T-helper 2 cell (primary cell): ENCODE data around the gene PRKAG2.

Experiments used
- DNase-seq, 5 experiments: peaks; one replicate each; pipeline versions ENCODE4 v3.0.0 to v3.0.0-alpha.2; 2012 to 2022

PRKAG2 gene

DNA sequence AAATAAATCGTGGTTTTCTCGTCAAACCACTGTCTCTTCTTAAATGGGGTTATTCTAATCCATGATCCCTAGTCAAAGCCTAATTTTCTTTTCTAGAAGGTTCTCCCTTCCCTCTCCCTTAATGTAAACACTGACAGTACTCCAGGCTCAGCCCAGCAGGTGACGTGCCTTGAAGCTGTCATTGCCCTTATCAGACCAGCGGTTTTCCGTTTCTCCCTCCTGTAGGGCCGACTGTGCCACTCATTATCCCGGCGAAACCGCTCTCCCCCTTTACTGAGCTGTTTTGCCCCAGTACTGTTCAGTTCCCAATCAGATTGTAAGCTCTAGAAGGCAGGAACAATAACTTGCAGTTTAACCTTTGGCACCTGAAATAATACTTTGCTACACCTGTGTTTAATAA, 203.7 kb downstream of the PRKAG2 start:
- no peak for DNase-seq

DNA sequence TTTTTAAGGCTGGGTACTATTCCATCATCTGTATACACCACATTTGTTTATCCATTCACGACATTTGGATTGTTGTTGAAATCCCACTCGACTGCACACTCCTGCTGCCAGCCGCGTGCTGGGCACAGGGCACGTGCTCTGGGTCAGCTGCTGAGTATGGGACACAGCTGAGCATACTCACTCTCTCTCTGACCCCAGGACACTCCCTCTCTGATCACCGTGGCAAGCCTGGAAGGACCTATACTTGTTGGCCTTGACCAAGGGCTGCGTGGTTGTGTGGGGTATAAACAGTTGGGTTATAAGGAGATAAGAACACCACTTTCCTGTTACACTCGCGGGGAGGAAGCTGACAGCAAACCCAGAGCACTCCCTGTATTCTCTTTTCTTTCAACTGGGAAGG, 204.2 kb downstream of the PRKAG2 start:
- no peak for DNase-seq

DNA sequence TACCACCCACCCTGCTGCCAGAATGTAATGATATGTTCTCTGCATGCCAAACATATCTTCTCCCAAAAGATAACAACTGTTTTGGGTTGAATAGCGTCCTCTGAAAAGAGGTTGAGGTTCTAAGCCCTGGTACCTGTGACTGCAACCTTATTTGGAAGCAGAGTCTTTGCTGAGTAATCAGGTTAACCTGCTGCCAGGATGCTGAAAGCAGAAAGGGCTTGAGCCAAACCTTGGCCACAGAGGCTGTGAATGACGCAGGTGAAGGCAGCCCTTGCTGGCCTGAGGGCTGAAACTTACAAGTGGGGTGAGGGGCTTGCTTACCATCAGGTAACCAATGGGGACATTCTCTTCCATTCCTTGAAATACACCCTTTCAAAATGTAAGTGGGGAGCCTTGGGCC, 205.4 kb downstream of the PRKAG2 start:
- DNase-seq, result no peak

DNA sequence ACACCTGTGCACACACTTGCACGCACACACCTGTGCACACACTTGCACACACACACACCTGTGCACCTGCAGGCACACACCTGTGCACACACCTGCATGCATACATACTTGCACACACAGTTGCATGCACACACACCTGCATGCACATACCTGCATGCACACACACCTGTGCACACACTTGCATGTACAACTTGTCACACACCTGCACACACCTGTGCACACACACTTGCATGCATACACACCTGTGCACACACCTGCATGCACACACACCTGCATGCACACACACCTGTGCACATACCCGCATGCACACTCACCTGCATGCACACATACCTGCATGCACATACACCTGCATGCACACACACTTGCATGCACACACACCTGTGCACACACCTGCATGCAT, 207.2 kb downstream of the PRKAG2 start:
- no peak for DNase-seq

DNA sequence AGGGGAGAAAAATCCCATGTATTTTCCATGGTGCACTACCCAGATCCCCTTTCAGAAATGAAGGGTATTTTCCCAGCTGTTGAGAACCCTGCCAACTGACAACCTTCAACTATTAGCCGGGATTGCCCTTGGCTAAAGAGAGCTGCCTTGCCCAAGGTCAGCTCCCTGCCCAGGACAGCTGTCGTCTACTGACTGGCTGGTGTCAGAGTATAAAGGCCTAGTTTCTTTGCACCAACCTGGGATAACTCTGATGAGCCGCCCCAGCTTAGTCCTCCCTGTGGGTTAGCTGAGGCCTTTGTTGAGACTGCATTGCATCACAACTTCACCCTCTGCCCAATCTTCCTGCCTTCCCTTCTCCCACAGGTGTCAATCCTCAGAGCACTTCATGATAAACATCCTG, 210.0 kb downstream of the PRKAG2 start:
- DNase-seq, result no peak

DNA sequence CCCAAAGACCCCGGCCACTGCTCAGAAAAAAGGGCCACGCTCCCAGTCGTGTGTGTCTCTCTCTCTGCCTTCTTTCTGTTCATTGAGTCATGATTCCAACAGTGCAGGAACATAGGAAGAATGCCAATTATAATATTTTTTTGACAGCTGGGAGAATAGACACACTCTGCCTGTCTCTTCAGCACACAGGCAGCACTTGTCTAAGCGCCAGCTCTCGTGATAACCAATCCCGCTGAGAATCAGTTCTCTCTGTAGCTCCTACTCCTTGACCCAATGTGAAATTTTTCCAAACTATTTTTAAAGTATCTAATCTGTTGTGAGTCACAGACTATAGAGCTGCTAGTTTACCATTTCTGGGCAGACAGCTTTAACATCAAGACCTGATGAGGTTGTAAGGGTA, 211.5 kb downstream of the PRKAG2 start:
- no peak for DNase-seq

DNA sequence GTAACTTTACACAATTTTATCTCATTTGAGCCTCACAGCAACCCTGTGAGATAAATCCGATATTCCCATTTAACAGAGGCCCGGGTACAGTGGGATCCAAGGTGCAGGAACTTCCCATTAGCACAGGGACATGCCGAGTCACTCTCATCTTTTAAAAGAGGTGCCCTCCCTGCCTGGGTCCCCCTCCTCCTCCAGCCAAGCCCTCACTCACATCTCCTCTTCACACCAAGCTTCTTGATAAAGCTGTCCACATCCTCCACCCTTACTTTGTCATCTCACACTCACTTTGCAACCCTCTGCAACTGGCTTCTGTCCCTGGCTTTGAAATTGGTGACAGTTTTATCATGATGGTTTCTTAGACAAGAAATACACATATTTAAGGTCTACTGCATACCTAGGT, 212.6 kb downstream of the PRKAG2 start:
- no peak for DNase-seq

DNA sequence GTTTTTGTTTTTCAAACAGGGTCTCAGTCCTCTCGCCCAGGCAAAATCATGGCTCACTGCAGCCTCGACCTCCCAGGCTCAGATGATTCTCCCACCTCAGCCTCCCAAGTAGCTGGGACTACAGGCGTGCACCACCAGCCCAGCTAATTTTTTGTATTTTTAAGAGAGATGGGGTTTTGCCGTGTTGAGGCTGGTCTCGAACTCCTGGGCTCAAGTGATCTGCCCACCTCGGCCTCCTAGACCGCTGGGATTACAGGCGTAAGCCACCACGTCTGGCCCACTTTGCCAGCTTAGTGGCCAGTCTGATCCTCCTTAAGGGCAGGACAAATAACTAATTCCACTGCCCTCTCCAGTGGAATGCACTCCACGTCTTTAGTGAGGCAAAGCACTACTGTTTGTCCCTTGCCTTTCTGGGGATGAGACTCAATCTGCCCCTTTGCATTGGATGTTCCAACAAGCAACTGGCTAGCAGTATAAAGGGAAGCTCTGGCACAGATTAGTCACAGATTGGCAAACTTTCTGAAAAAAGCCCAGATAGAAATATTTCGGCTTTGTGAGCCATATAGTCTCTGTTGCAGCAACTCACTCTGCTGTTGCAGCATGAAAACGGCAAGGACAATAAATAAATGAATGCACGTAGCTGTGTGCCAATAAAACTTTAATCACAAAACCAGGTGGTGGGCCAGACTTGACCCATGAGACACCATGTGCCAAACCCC, 213.4 kb downstream of the PRKAG2 start:
- DNase-seq, result no peak

DNA sequence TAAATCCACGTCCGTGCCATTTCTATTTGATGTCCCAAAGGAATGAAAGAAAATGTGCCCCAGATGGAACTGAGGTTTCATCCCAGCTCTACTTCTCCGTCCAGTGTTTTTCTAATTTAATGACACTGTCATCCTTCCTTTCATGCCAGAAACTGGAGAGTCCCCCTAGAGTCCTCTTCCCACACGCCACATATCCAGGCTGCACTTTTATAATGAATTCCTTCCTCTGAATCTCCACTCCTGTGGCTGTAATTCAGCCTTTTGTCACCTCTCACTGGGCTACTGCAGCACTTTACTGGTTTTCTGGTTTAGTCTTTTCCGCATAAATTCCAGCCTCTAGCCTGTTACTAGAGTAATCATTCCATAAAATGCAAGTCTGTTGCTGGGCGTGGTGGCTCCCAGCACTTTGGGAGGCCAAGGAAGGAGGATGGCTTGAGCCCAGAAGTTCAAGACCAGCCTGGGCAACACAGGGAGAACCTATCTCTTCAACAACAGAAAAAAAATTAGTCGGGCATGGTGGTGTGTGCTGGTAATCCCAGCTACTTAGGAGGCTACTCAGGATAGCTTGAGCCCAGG, 214.6 kb downstream of the PRKAG2 start:
- DNase-seq, result no peak

DNA sequence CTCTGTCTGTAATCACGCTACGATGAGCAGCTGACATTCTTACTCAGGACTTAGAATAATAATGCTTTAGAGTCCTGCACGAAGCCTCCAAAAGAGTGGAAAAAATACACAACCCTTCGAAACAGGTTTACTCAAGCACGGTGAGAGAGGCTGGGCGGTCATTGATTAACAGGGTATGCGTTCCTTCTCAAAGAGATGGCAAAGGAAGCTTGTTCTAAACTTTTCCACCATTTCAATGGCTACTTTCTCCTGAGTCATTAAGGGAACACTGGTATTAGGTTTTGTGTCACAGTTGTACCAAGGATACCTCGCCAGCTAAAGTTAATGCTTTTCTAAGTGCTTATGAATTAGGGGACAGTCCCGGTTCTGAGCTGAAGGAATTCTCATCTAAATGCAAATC, 215.3 kb downstream of the PRKAG2 start:
- DNase-seq, result no peak

DNA sequence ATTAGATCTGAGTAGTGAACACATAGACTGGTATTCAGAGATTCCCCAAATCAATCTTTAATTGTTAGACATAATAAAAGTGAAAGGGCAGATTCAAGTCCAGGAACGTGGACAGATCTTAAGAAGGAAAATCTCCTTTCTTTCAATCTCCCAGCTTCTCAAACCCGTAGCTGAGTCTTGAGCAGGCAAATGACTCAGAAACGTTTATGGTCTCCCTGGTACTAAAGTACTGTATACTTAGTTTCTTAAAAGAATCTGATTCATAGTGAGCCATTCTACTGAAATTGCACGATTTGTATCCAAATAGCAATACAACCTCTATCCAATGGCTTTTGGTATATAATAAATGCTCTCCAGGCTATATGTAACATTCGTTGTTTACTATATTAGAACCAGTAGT, 216.8 kb downstream of the PRKAG2 start:
- no peak for DNase-seq

DNA sequence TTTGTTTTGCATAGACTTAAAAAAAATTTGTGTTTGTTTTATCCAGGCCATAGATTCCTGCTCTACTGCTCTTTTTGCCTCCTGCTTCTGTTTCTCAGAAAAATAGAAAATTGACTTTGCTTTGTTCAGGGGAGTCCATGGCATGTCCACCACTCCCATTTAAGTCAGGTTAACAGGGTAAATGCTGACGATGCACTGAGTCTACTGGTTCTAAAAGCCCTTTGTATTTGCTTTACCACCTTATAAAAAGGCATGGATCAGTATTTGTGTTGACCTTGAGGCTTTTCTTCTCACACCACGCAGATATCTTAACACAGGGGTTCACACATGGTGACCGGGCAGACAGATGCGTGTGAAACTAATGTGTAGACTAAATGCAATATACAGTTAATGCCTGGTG, 217.7 kb downstream of the PRKAG2 start:
- DNase-seq, result no peak

DNA sequence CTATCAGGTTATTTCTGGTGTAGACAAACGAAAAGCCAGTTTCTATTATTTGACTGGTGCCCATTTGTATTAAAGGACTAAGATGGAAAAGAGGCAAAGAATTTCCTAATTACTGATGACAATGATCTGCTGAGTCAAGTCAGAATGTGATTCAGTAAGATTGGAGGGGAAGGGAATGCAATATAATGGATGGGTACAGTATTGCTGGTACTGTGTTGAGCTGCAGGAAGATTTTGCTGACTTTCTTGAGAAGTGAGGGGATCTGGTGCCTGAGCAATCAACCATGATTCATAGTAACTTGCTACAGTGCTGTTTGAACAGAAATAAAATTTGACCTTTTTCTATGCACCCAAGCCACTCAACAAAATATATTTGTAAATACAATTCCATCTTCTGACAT, 218.1 kb downstream of the PRKAG2 start:
- no peak for DNase-seq

DNA sequence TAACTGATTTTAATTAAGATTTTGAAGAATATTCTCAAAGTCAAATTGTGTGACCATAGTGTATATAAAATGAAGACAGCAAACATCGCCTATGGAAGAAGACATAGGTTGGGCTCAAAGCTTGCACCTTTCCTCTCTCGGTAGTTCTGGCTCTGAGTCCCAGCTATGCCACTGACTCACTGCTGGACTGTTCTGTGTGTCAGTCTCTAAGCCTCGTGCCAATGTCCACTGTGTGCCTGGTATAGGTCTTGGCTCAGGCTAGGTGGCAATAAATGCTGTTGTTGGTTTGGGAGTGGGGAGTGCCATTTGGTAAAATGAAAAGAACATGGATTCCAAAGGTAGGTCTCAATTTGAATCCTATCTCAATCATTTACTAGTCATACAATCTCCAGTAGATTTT, 219.7 kb downstream of the PRKAG2 start:
- DNase-seq, result no peak

DNA sequence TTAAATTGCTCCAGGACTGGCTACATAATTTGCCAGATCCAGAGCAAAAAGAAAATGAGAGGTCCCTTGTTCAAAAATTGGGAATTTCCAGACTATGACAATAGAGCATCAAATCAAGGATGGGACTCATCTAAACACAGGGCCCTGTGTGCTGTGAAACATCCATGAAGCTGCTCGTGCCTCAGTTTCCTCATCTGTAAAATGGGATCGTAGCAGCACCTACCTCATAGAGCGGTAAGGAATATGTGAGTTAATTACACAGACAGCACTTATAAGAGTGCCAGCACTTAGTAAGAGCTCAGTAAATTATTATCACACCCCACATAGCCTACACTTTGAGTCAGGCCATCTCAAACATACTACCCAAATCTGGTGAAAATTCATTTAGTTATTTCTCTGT, 221.4 kb downstream of the PRKAG2 start:
- DNase-seq, result no peak

DNA sequence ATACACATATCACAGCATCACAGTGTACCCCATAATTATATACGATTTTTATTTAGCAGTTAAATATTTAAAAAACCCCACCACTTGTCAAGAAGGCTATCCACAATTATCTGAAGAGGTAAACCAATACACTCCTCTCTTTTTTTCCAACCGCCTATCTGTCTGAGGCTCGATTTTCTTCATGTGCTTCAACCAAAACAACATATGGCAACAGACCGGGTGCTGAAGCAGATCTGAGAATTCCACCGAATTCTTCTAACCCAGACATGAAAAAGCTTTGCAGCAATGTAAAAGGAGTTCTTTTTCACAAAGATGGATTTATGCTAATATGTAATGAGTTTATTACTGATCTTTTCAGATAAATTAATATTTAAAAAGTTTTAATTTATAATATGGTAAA, 224.8 kb downstream of the PRKAG2 start:
- no peak for DNase-seq

DNA sequence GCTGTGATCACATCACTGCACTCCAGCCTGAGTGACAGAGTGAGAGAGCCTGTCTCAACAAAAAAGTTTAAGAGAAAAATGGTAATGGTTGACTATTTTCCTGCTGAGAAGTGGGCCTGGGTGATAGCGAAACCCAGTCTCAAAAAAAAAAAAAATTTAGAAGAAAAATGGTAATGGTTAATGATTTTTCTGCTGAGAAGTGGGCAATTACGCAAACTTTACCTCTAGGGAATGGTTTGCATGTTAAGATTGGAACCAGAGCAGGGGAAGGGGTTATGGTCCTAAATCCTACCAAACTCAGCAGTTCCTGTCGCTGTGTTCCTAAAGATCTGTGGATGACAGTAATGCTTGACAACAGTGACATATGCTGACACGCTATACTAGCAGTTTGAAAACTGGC, 226.8 kb downstream of the PRKAG2 start:
- no peak for DNase-seq

DNA sequence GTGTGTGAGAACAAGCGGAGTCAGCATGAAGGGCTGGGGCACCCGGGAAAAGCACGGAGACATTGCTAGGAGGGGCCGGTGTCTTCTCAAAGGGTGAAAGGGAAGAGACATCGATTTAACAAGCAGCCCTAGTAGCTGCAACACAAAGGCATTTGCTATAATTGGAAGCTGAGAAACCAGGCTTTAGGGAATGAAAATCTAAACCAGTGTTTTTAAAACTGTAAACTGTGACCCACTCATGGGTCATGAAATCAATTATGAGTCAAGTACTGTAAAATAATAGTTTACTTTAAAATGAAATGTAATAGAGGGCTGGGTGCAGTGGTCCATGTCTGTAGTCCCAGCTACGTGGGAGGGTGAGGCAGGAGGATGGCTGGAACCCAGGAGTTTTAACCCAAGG, 228.5 kb downstream of the PRKAG2 start:
- no peak for DNase-seq

DNA sequence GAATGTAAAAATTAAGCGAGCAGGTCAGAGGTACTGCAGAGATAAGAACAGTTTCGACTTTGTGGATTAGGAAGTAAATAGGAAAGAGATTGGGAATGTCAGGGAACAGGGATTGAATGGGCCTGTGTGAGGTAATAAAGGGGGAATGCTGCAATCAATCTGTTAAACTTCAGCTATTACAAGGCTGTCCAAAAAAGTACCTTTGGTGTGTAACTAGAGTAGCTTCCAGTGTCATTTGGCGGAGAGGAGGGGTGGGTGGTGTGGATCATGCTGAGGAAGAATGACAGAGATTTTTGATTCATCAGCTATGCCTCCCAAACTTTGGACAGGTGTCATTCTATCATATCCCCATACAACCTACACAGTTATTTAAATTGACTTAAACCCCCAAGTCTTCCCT, 229.0 kb downstream of the PRKAG2 start:
- DNase-seq, result no peak

DNA sequence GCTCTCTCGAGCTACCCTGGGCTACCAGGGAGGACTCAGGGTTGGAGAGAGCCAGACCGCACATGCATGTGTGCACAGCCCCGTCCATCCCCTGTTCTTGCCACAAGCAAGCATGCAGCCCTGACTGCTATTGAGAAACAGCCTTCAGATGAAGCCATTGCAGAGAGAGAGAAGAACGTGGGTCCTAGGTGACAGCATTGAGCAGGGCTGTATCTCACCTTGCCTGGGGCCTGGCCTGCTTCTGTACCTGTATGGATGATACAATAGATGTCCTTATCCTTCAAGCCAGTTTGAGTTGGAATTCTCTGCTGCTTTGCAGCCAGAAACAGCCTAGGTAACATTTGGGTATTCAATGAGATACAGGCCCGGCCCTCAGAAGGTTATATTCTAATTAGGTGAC, 229.9 kb downstream of the PRKAG2 start:
- no peak for DNase-seq

DNA sequence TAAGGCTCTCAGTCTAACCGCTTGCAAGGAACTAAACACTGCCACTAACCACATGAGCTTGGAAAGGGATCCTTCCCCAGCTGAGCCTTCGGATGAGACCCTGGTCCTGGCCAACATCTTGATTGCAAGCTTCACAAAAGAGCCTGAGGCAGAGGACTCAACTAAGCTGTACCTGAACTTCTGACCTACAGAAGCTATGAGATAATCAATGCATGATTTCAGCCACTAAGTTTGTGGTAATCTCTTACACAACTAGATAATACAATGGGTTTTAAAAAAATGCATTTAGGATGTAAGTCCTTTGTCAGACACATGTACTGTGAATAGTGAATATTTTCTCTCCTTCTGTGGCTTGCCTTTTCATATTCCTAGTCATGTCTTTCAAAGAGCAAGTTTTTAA, 231.6 kb downstream of the PRKAG2 start:
- no peak for DNase-seq

DNA sequence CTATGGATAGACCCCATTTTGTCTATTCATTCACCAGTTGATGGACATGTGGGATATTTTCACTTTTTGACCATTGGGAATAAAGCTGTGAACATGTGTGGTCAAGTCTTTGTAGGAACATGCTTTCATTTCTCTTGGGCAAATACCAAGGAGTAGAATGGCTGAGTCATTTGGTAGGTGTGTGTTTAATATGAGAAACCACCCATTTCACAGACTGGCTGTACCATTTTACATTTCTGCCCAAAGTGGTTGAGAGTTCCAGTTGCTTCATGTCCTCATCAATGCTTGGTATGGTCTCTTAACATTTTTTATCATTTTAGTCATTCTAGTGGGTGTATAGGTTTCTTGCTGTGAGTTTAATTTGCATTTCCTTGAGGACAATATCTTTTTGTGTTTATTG, 232.4 kb downstream of the PRKAG2 start:
- no peak for DNase-seq

DNA sequence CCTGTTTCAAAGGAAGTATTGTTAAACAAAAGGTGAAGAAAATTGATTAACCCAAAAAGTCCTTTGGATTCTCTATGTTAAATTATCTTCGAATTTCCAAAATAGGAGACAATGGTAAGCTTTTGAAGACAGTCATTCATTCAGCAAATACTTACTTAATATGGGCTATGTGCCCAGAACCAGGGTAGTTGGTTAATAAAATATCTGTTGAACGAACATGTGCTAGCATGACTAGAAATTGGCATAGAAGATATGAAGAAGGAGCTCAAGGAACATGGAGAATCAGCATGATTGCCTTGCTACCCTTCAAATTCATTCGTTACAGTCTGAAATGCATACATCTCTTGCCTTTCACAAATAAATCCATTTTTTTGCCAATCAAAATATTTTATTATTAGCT, 234.2 kb downstream of the PRKAG2 start:
- no peak for DNase-seq

DNA sequence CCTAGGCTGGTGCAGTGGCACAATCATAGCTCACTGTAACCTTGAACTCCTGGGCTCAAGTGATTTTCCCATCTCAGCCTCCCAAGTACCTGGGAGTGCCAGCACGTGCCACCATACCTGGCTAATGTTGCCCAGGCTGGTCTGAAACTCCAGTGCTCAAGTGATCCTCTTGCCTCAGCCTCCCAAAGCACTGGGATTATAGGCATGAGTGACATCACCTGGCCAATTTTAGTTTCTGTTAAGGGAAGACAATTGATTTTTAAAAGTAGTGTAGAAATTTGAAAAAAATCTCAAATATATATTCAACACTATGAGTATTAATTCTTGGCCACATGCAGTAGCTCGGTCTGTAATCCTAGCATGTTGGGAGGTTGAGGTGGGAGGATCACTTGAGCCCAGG, 235.3 kb downstream of the PRKAG2 start:
- no peak for DNase-seq

DNA sequence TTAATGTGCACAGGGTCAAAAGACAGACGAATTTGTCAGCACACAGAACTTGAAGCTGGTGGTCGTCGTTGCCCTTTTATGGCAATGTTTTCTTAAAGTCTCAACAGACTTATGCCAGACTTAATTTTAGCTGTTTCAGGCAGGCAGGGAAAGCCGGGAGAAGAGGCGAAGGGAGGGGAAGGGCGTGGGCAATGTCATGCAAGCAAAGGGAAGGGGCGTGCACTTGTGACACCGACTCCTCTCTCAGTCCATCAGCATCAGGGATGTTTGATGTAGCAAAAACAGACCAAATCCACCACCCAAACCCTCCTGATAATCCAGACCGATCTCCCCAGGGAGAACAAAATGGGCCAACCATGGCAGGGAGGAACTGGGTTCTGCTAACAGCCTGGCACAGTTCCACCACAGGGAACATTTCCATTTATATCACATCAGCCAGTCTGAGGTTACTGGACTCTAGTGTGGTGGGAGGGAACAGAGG, 239.1 kb downstream of the PRKAG2 start:
- no peak for DNase-seq
